GM12892 (cell line): Measurements from ENCODE around the gene CD52.

Experiments
- POLR2A ChIP-seq: IDR thresholded peaks from 2 replicates; pipeline ENCODE4 v1.6.1; 2011; ENCODE audit warnings: low read depth, low read length, control low read depth
- POLR2AphosphoS5 ChIP-seq: IDR thresholded peaks from 2 replicates; pipeline ENCODE4 v1.6.1; 2011; ENCODE audit warnings: low read depth, low read length, control low read depth

GRCh38 chr1:26274801-26275425, 42.8 kb upstream of the CD52 start:
- TF ChIP-seq POLR2AphosphoS5 = no peak
- no peak for TF ChIP-seq POLR2A
